IPS-NIHi11 (cell line): ENCODE results near the gene MAGEF1.
A peak's percentile ranks its signal among the peaks of the same experiment; 100 is the strongest.

Source experiments
- DNase-seq: peaks from one replicate; pipeline ENCODE4 v3.0.0; 2012; ENCODE audit warnings: mixed read lengths, low spot score

Gene MAGEF1

GRCh38 chr3:184711493-184712247, at the start of gene MAGEF1:
MAGEF1 (minus strand) TSS chr3:184712064; CDS start chr3:184711821, 243 bp downstream.
- DNase-seq = peak; percentile 96

- no peak for DNase-seq
Measured at GRCh38 chr3:184761075-184761841, 49.4 kb upstream of the MAGEF1 start.

GRCh38 chr3:184760337-184761074, 48.6 kb upstream of the MAGEF1 start:
- DNase-seq = no peak

DNA sequence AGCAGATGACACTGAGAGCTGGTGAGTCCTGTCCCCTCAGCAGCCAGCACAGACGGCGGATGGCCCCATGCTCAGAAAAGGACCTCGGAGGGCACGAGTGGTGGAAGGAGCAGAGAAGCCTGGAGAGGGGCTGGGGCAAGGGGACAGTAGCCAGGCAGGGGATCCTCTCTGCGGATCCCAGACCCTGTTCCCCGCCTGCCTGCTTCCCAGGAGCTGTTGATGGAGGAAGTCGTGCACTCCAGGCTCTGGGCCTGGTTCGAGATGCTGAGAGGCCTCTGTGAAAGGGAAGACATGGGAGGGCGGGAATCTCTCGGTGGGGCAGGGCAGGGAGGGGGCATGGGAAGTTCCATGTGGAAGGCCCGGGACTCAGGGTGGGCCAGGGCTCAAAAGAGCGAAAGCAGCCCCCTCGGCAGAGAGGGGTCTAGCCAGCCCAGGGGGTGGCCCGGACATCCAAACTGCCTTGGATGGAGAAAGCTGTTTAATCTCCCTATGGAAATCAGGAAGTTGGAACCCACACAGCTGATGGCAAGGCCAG, 47.9 kb upstream of the MAGEF1 start:
- no peak for DNase-seq

GRCh38 chr3:184758056-184758455, 46.2 kb upstream of the MAGEF1 start:
- no peak for DNase-seq

- no peak for DNase-seq
Measured at GRCh38 chr3:184757022-184757651, 45.3 kb upstream of the MAGEF1 start.

DNA sequence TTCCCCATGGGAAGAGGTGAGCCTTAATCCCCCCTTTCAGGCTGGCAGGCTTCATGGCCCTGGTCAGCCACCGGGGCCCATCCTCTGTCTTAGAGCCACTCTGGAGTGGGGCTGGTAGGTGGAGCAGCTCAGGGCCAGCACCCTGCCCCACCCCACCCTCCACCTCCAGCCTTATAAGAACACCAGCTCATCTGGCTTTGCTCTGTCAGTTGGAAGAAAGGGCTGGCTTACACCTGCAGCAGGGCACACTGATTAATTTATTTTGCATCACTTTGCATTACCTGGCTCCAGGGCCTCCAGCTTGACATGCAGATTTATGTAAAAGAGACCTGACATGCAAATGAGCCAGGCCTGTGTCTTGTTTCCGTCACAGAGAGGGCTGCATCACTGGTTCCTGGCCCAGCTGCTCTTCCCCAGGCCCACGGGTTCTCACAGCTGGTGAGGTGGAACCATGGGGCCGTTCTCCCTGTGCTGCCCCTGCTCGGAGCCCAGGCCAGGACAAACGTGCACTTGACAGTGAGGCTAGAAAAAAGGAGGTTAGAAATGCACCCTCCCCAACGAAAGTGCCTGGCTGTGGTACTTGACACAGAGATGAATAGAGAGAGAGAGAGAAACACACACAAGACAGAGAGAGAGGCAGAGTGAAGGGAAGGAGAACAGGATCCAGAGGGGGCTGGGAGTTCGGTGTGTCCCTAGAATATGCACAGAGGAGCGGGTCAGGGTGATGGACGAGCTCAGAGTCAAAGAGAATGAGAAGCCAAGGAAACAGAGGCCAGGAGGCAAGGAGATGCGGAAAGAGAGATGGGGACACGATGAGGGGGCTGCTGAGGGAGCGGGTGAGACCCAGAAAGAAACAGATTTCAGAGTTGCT, 44.5 kb upstream of the MAGEF1 start:
- DNase-seq = no peak

GRCh38 chr3:184755315-184755731, 43.5 kb upstream of the MAGEF1 start:
- DNase-seq = no peak

- no peak for DNase-seq
Measured at GRCh38 chr3:184752361-184752760, 40.5 kb upstream of the MAGEF1 start.

DNA sequence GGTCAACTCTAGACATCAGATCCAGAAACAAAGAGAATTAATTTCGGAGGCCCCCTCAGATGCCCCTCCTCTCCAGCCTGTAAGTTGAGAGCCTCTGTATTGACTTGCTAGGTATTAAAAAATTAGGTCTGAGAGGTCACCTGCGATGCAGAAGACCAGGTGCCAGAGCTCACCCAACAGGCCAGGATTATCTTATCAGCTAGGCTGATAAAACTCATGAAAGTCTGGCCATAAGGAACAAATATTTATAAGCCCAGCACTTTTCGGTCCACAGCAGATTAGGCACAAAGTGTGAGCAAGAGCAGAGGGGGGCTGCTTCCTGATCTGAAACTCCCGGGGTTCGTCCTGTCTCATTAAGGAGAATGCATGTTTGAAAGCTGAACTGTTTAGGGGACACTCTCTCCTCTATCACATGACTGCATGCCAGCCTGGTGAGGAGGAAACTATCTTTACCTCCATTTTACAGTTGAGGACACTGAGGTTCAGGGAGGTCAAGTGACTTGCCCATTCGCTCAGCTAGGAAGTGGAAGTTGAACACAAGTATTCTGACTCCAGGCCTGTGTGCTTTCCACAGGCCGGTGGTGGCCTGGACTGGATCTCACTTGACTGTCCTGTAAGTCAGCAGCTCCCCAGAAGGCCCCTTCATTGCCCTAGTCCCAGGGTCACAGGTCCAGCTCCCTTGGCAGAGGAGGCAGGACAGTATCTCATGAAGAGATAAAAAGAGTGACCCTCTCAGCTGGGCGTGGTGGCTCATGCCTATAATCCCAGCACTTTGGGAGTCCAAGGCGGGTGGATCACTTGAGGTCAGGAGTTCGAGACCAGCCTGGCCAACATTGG, 39.6 kb upstream of the MAGEF1 start:
- DNase-seq = no peak

DNA sequence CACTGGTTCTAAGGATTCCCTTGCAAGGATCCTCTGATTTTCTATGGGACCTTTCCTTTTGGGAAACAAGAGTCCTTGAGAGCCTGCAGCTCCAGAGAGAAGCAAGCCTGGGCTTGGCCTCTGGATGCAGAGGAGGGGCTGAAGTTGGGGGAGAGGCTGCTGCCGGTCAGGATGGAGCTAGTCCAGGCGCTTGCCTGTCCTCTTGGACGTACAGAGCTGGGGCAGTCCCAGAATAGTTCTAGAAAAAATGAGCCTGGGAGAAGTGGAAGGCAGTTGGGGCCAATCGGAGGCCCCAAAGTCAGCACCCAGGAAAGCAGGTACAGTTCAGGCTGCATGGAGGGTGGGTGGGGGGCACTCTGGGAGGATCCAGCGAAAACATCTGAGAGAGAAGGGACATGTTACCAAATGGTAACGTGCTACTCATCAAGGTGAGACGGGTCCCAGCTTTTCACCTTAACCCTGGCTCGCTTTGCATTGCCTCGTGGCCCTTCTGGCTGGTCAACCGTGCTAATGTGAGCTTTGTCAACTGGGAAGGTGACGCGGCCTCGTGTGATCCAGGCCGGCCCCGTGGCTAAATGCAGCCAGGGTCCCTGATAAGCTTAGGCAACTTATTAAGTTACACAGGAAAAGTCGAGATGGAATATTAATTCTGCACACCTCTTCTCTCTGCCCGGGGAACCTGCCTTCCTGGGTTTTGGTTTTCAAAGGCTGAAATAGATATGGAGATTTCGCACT, 38.7 kb upstream of the MAGEF1 start:
- no peak for DNase-seq

GRCh38 chr3:184749168-184749744, 37.4 kb upstream of the MAGEF1 start:
- DNase-seq = no peak

DNA sequence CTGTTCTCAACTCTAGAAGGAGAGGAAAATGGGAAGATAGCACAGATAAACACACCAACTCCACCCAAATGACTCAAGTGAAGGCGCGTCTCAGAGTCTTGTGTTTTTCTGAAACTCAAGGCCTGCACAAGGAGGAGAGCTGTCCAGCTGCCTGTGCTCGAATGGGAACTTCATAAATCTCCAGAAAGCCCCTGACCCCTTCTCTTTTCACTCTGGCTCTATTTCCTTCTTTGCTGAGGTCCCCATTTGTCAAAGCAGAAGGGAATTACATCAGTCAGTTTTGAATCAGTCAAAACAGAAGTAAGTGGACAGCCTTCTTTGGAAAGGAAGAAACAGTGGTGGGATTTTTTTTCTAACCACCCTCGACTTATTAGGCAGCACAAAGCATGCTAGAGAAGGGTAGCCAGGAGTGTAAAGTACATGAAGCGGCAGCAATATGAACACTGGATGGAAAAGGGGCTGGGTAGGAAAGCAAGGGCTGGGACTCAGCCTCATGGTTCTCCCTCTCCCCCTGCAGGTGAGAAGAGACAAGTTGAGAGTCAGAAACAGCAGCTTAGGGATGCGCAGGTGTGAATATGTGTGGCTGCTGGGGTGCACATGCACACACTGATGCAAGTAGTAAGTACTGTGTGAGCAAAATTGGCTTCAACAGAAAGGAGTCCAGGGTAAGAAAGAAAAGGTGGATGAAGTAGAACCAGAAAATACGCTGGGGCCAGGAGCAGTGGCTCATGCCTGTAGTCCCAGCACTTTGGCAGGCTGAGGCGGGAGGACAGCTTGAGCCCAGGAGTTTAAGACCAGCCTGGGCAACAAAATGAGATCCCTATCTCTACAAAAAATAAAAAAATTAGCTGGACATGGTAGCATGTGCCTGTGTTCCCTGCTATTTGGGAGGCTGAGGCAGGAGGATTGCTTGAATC, 36.6 kb upstream of the MAGEF1 start:
- DNase-seq = peak; percentile 63

DNA sequence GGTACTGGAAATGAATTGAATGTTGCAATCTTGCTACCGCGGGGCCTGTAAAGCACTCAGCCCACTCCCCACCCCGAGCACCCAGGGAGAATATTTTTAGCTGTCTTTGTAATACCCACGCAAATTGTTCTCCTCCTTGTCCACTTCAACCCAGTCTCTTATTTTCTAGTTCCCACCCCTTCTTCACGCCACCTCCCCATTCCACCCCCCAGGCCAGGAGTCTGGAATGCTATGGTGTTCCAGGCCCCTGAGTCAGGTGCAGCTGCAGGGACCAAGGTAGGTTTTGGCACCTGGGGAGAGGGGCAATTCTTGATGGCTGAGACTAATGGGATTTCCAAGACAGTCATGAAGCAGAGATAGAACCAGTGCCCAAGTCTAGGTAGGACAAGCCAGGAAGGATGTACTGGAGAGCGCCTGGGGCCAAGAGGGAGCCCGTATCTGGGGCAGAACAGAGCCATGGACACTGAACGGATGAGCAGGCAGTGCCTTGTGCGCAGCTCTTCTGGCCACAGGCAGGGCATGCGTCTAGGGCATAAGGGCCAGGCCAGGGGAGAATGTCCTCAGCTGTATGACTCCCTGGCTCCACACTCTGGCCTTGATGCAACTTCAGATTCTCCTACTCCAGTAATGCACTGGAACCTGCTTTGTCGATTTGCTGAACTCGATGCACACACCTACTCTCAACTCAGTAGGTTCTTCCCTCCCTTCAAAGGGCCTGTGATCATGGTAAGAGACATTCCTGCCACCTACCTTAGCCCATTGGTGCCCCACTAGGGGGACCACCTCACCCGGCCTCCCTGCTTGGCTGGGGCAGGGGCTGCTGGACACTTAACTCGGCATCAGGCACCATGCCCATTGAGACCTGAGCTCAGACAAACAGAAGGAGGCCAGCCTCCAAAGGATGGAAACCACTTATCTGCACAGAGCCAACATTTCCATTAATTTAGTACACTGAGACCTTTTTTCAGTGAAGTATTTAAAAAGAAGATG, 34.6 kb upstream of the MAGEF1 start:
- DNase-seq = no peak

- no peak for DNase-seq
Measured at GRCh38 chr3:184745526-184745925, 33.7 kb upstream of the MAGEF1 start.

DNA sequence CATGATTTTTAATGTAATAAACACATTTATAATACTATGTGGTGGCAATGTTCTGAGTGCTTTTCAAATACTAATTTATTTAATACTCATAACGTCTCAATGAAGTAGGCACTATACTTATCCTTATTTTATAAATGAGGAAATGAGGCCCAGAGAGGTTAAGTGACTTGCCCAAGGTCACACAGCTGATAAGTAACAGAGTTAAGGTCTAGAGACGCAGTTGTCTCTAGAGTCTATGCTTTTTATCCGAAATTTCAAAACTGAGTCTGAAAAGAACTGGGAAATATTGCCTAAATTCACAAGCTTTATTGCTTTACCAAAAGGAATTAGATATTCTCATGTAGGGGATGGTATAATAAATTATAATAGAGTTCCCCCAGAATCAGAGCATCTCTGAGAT, 31.4 kb upstream of the MAGEF1 start:
- DNase-seq = no peak
